ENCODE measurements around the gene TSPEAR.

GRCh38 chr21:44477131-44477530, 234.2 kb downstream of the TSPEAR start:
- TF ChIP-seq CTCF (IDR thresholded peaks at IDR 0.05) (no peak), POLR2A (IDR thresholded peaks at IDR 0.05) (no peak)

Measured in right lobe of liver (tissue), 4 donors.